ENCODE measurements around the gene ZBTB26.
"Not testable (repeated sequence)": the region's sequence is repeated elsewhere in the genome, so short reads cannot be mapped to it uniquely, and the experiment has no call there.

The ZBTB26 gene

GRCh38 chr9:122883125-122883524 lies 48.2 kb downstream of the ZBTB26 start:
- Histone ChIP-seq H3K4me3 (no peak overlapping the region), H3K27ac (no peak overlapping the region), H3K36me3 (peaks cover 67 to 88% (median 76%) of the 10 kb centered on the region in 3 donors), H3K4me1 (no peaks in the 10 kb centered on the region), H3K27me3 (no peaks in the 10 kb centered on the region), H3K9me3 (no peaks in the 10 kb centered on the region)
- intact Hi-C loops (cut with DNase I; ENCODE audit: low total_unique reads): no loop called here
- DNase-seq: no peak
- TF ChIP-seq CTCF (IDR thresholded peaks at IDR 0.05): no peak

GRCh38 chr9:122879443-122879842 lies 51.9 kb downstream of the ZBTB26 start:
- Histone ChIP-seq H3K36me3 (peaks cover 95 to 100% (median 96%) of the 10 kb centered on the region in 3 donors), H3K27ac (no peak overlapping the region), H3K4me3 (no peak overlapping the region), H3K9me3 (no peaks in the 10 kb centered on the region), H3K27me3 (no peaks in the 10 kb centered on the region), H3K4me1 (no peaks in the 10 kb centered on the region)
- intact Hi-C loops (cut with DNase I; ENCODE audit: low total_unique reads): no loop called here
- no peak for DNase-seq
- no peak for TF ChIP-seq CTCF (IDR thresholded peaks at IDR 0.05)

- no peak overlapping the region for H3K27ac ChIP-seq
- no peak for TF ChIP-seq CTCF (IDR thresholded peaks at IDR 0.05)
- no peak for DNase-seq
- H3K9me3 ChIP-seq: no peaks in the 10 kb centered on the region
- intact Hi-C loops (cut with DNase I; ENCODE audit: low total_unique reads): no loop called here
- no peak overlapping the region for H3K4me3 ChIP-seq
- H3K36me3 ChIP-seq: peaks cover 86 to 100% (median 97%) of the 10 kb centered on the region in 3 donors
- H3K27me3 ChIP-seq: no peaks in the 10 kb centered on the region
- H3K4me1 ChIP-seq: no peaks in the 10 kb centered on the region
Observed at GRCh38 chr9:122875523-122875922, 55.8 kb downstream of the ZBTB26 start.

- H3K9me3 ChIP-seq; H3K27ac ChIP-seq; DNase-seq; intact Hi-C loops (cut with DNase I; ENCODE audit: low total_unique reads); H3K4me3 ChIP-seq; H3K4me1 ChIP-seq; H3K27me3 ChIP-seq: not testable (repeated sequence)
- H3K36me3 ChIP-seq: peaks cover 11 to 59% (median 46%) of the 10 kb centered on the region in 3 donors
Observed at GRCh38 chr9:122867276-122867675, 64.0 kb downstream of the ZBTB26 start.

- H3K4me3 ChIP-seq: no peak overlapping the region
- no peaks in the 10 kb centered on the region for H3K27me3 ChIP-seq
- peaks cover 10 to 48% (median 36%) of the 10 kb centered on the region in 3 donors for H3K36me3 ChIP-seq
- intact Hi-C loops (cut with DNase I; ENCODE audit: low total_unique reads): no loop called here
- no peaks in the 10 kb centered on the region for H3K9me3 ChIP-seq
- DNase-seq: no peak
- no peak overlapping the region for H3K27ac ChIP-seq
- H3K4me1 ChIP-seq: no peaks in the 10 kb centered on the region
- TF ChIP-seq CTCF (IDR thresholded peaks at IDR 0.05): no peak
Observed at GRCh38 chr9:122866079-122866478, 65.2 kb downstream of the ZBTB26 start.
